K562 (cell line): ENCODE data around the gene SHF.

Experiments used
- HNRNPK ChIP-seq: fragments of 200-400 bp; formaldehyde crosslinking; IDR thresholded peaks from one replicate; pipeline ENCODE4 v1.6.1; 2018; ENCODE audit warnings: mild to moderate bottlenecking, low read depth, low read length; ENCODE audit not compliant: poor library complexity, severe bottlenecking
- ZNF778 ChIP-seq: fragments of 450-650 bp; formaldehyde crosslinking; IDR thresholded peaks from 2 replicates; pipeline ENCODE4 v1.4.0; 2020; ENCODE audit warnings: mild to moderate bottlenecking, moderate library complexity

DNA sequence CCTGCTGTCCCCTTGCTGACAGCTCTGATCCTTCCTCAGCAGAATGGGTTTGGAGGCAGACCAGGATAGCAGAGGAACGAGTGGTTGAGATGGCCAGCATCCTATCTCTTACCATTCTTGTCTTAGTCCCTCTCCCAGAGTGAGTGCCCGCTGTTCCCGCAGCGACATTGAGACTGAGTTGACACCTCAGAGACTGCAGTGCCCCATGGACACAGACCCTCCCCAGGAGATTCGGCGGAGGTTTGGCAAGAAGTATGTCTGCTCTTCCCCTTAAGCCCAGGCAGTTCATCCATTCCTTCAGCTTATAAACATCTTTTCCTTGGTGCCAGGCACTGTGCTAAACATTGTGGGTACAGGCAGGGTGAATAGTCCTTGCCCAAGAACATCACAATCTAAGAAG lies 36.8 kb downstream of the SHF start:
- TF ChIP-seq HNRNPK (no peak), ZNF778 (CRISPR knock-in tag) (no peak)
